ENCODE data around the gene LAYN.

GRCh38 chr11:111540937-111541253 lies 375 bp downstream of the LAYN start:
- TF ChIP-seq CTCF (IDR thresholded peaks at IDR 0.05) (no peak), POLR2A (IDR thresholded peaks at IDR 0.05) (no peak), POLR2AphosphoS5 (IDR thresholded peaks at IDR 0.05) (no peak)
